MG63 (cell line): ENCODE measurements around the gene CLEC1B. TPM values are rescaled to one million over a fixed set of nuclear protein-coding genes. Genes with fewer than 3 reads are reported as not detected.
"Not testable (repeated sequence)": the region's sequence is repeated elsewhere in the genome, so short reads cannot be mapped to it uniquely, and the experiment has no call there.

ENCODE experiments used
- DNase-seq: peaks from one replicate; pipeline ENCODE4 v3.0.0-alpha.2; 2020
- H3K27me3 ChIP-seq: fragments of 250-450 bp; sonication (Bioruptor Pico); 2 replicates; pipeline ENCODE4 v1.5.1; 2020; ENCODE audit warnings: mild to moderate bottlenecking, moderate library complexity
- H3K36me3 ChIP-seq: fragments of 250-450 bp; sonication (Bioruptor Pico); 2 replicates; pipeline ENCODE4 v1.5.1; 2020; ENCODE audit warnings: mild to moderate bottlenecking, moderate library complexity
- H3K4me3 ChIP-seq: fragments of 250-450 bp; sonication (Bioruptor Pico); 2 replicates; pipeline ENCODE4 v1.5.1; 2020; ENCODE audit warnings: mild to moderate bottlenecking, moderate library complexity
- H3K9me3 ChIP-seq: fragments of 250-450 bp; sonication (Bioruptor Pico); 2 replicates; pipeline ENCODE4 v1.5.1; 2020; ENCODE audit warnings: mild to moderate bottlenecking, moderate library complexity
- total RNA-seq: library from RNA; depleted of rRNA; stranded (reverse); fragments of >200 nt; shearing (Covaris generic); gene quantifications from 2 replicates; pipeline ENCODE4 v1.2.3, GENCODE V29; 2014; ENCODE audit warnings: low replicate concordance; rRNA removed

CLEC1B gene
- not detected in 2 replicates for total RNA-seq

- Histone ChIP-seq H3K36me3 (no peaks in the 10 kb centered on the region), H3K9me3 (no peaks in the 10 kb centered on the region), H3K4me3 (no peak within 1 kb of the TSS), H3K27me3 (peaks cover 6% of the 10 kb centered on the region; the same call in 1 of the 2 replicates)
- no peak for DNase-seq
Observed at GRCh38 chr12:9999016-9999415, at the start of gene CLEC1B. TSS of gene CLEC1B (minus strand) at chr12:9999121. CDS start at chr12:9999100, 21 bp downstream.

- no peaks in the 10 kb centered on the region; the same call in 1 of the 2 replicates for H3K9me3 ChIP-seq
- H3K27me3 ChIP-seq: no peaks in the 10 kb centered on the region
- DNase-seq: no peak
- no peak overlapping the region for H3K4me3 ChIP-seq
- no peaks in the 10 kb centered on the region for H3K36me3 ChIP-seq
Observed at GRCh38 chr12:10048526-10048925, 49.6 kb upstream of the CLEC1B start.

GRCh38 chr12:10042167-10042566 is 43.2 kb upstream of the CLEC1B start:
- H3K9me3 ChIP-seq: no peaks in the 10 kb centered on the region
- H3K36me3 ChIP-seq: no peaks in the 10 kb centered on the region
- no peak overlapping the region for H3K4me3 ChIP-seq
- no peaks in the 10 kb centered on the region for H3K27me3 ChIP-seq
- DNase-seq: no peak

- no peaks in the 10 kb centered on the region for H3K27me3 ChIP-seq
- no peaks in the 10 kb centered on the region for H3K9me3 ChIP-seq
- H3K4me3 ChIP-seq: no peak overlapping the region
- no peak for DNase-seq
- no peaks in the 10 kb centered on the region for H3K36me3 ChIP-seq
Observed at GRCh38 chr12:10033783-10034545, 35.0 kb upstream of the CLEC1B start.

- H3K36me3 ChIP-seq: no peaks in the 10 kb centered on the region
- H3K27me3 ChIP-seq: no peaks in the 10 kb centered on the region
- H3K9me3 ChIP-seq: no peaks in the 10 kb centered on the region
- DNase-seq: peak; percentile 77
- no peak overlapping the region for H3K4me3 ChIP-seq
Observed at GRCh38 chr12:10031771-10032175, 32.9 kb upstream of the CLEC1B start.

GRCh38 chr12:10031321-10031720 is 32.4 kb upstream of the CLEC1B start:
- DNase-seq: no peak
- Histone ChIP-seq H3K9me3 (no peaks in the 10 kb centered on the region), H3K27me3 (no peaks in the 10 kb centered on the region), H3K4me3 (no peak overlapping the region), H3K36me3 (no peaks in the 10 kb centered on the region)

- Histone ChIP-seq H3K4me3 (no peak within 1 kb of the TSS), H3K27me3 (no peaks in the 10 kb centered on the region), H3K9me3 (no peaks in the 10 kb centered on the region), H3K36me3 (no peaks in the 10 kb centered on the region)
- no peak for DNase-seq
Observed at GRCh38 chr12:10030446-10030845, 31.5 kb upstream of the CLEC1B start, which contains the start of gene CLEC9A. TSS of gene CLEC9A (plus strand) at chr12:10030682. CDS start at chr12:10052688, 22,006 bp downstream.

GRCh38 chr12:10027721-10028120 is 28.8 kb upstream of the CLEC1B start:
- Histone ChIP-seq H3K9me3 (no peaks in the 10 kb centered on the region), H3K27me3 (no peaks in the 10 kb centered on the region), H3K36me3 (no peaks in the 10 kb centered on the region), H3K4me3 (no peak overlapping the region)
- peak; percentile 40 for DNase-seq

GRCh38 chr12:10027311-10027710 is 28.4 kb upstream of the CLEC1B start:
- H3K9me3 ChIP-seq: no peaks in the 10 kb centered on the region

GRCh38 chr12:10026666-10027065 is 27.7 kb upstream of the CLEC1B start:
- not testable (repeated sequence) for H3K36me3 ChIP-seq, H3K27me3 ChIP-seq, H3K9me3 ChIP-seq, H3K4me3 ChIP-seq, DNase-seq

More at GRCh38 chr12:10027311-10027710, 28.4 kb upstream of the CLEC1B start:
- no peak overlapping the region for H3K4me3 ChIP-seq
- H3K27me3 ChIP-seq: no peaks in the 10 kb centered on the region
- DNase-seq: peak; percentile 8
- H3K36me3 ChIP-seq: no peaks in the 10 kb centered on the region

- H3K27me3 ChIP-seq: no peaks in the 10 kb centered on the region
- H3K9me3 ChIP-seq: no peaks in the 10 kb centered on the region
- H3K36me3 ChIP-seq: no peaks in the 10 kb centered on the region
- no peak overlapping the region for H3K4me3 ChIP-seq
- DNase-seq: no peak
Observed at GRCh38 chr12:10025236-10025635, 26.3 kb upstream of the CLEC1B start.

- no peaks in the 10 kb centered on the region for H3K27me3 ChIP-seq
- no peaks in the 10 kb centered on the region for H3K36me3 ChIP-seq
- no peaks in the 10 kb centered on the region for H3K9me3 ChIP-seq
- no peak for DNase-seq
- H3K4me3 ChIP-seq: no peak overlapping the region
Observed at GRCh38 chr12:10021342-10021741, 22.4 kb upstream of the CLEC1B start.

GRCh38 chr12:10018386-10018785 is 19.5 kb upstream of the CLEC1B start:
- DNase-seq: no peak
- Histone ChIP-seq H3K4me3 (no peak overlapping the region), H3K9me3 (no peaks in the 10 kb centered on the region), H3K36me3 (no peaks in the 10 kb centered on the region), H3K27me3 (no peaks in the 10 kb centered on the region)

GRCh38 chr12:10016881-10017280 is 18.0 kb upstream of the CLEC1B start:
- DNase-seq: no peak
- H3K27me3 ChIP-seq: no peaks in the 10 kb centered on the region
- no peaks in the 10 kb centered on the region for H3K9me3 ChIP-seq
- no peak overlapping the region for H3K4me3 ChIP-seq
- no peaks in the 10 kb centered on the region for H3K36me3 ChIP-seq

GRCh38 chr12:10015450-10015849 is 16.5 kb upstream of the CLEC1B start:
- H3K9me3 ChIP-seq: no peaks in the 10 kb centered on the region
- no peaks in the 10 kb centered on the region for H3K36me3 ChIP-seq
- H3K27me3 ChIP-seq: no peaks in the 10 kb centered on the region
- DNase-seq: no peak
- H3K4me3 ChIP-seq: no peak overlapping the region

GRCh38 chr12:10012630-10013330 is 13.9 kb upstream of the CLEC1B start:
- no peak for DNase-seq
- H3K4me3 ChIP-seq: no peak overlapping the region
- no peaks in the 10 kb centered on the region for H3K27me3 ChIP-seq
- no peaks in the 10 kb centered on the region for H3K9me3 ChIP-seq
- H3K36me3 ChIP-seq: no peaks in the 10 kb centered on the region

GRCh38 chr12:10001171-10001776 is 2.4 kb upstream of the CLEC1B start:
- Histone ChIP-seq H3K4me3 (no peak overlapping the region), H3K36me3 (no peaks in the 10 kb centered on the region), H3K9me3 (no peaks in the 10 kb centered on the region), H3K27me3 (0 out of 2 replicates have a peak, but pooled peaks cover 2% of the 10 kb centered on the region)
- no peak for DNase-seq
